ENCODE results near the gene ATF4. TPM values are rescaled to one million over a fixed set of nuclear protein-coding genes. Genes with fewer than 3 reads are reported as not detected.
"Not testable (repeated sequence)": the region's sequence is repeated elsewhere in the genome, so short reads cannot be mapped to it uniquely, and the experiment has no call there.

The ATF4 gene
- total RNA-seq, 1 experiment from 2014 or later = 230 TPM

GRCh38 chr22:39519681-39520225 is 609 bp upstream of the ATF4 start:
- TF ChIP-seq EZH2phosphoT487 (IDR thresholded peaks at IDR 0.05; ENCODE audit: borderline replicate concordance, low read length) (no peak), CTCF (conservative IDR thresholded peaks at IDR 0.05; ENCODE audit: low read depth, low read length) (peak; percentile 43; the same call in 1 of the 2 replicates), EZH2 (IDR thresholded peaks at IDR 0.05; ENCODE audit: low read length, unreplicated experiment) (no peak)
- intact Hi-C loops (cut with micrococcal nuclease) = no loop called here
- peak; percentile 95 for DNase-seq
- Histone ChIP-seq H3K27ac (ENCODE audit: low read length) (peak overlapping the region; percentile 80), H3K9me2 (replicated peaks; ENCODE audit: low read length) (no peaks in the 10 kb centered on the region), H3K9ac (ENCODE audit: low read length) (peak overlapping the region; percentile 100), H3K79me2 (ENCODE audit: low read length) (peaks cover 55% of the 10 kb centered on the region), H3K36me3 (ENCODE audit: low read depth, low read length) (peaks cover 31% of the 10 kb centered on the region), H3K9me3 (ENCODE audit: low read length) (no peaks in the 10 kb centered on the region), H3K4me1 (ENCODE audit: insufficient read depth, low read length) (peaks cover 19% of the 10 kb centered on the region), H4K20me1 (ENCODE audit: low read length) (peaks cover 37% of the 10 kb centered on the region), H3K27me3 (ENCODE audit: low read length) (no peaks in the 10 kb centered on the region), H3K4me3 (ENCODE audit: low read length) (peak overlapping the region; percentile 99), H2AFZ (ENCODE audit: low read length) (peak overlapping the region; percentile 79), H3K4me2 (ENCODE audit: low read length) (peak overlapping the region; percentile 93), H3F3A (ENCODE audit: low read length, unreplicated experiment) (peaks cover 18% of the 10 kb centered on the region)
- no TSS peak for BruUV-seq (replicated peaks)
- ChIA-PET POLR2A (ENCODE audit: unreplicated experiment) (interaction anchor here (0.5 to 1.0 kb wide), 4 partner anchors 9 to 524 kb away, joined by 3 to 8 read pairs (median 4); partner anchors contain the start of gene PDGFB), CTCF (interaction anchor here (0.6 to 1.0 kb wide), 3 partner anchors 9 to 26 kb away, joined by 3 to 14 read pairs (median 4); partner anchors contain the start of gene MIEF1)
- peak; percentile 75 for ATAC-seq

- DNase-seq = not testable (repeated sequence)
Observed at GRCh38 chr22:39521106-39521885, 934 bp downstream of the ATF4 start.

GRCh38 chr22:39522091-39522490 is 1.7 kb downstream of the ATF4 start:
- ATAC-seq; H3K9me3 ChIP-seq (ENCODE audit: low read length); H3K27ac ChIP-seq (ENCODE audit: low read length); CTCF ChIA-PET; BruUV-seq (replicated peaks); DNase-seq; H3K9me2 ChIP-seq (replicated peaks; ENCODE audit: low read length); H2AFZ ChIP-seq (ENCODE audit: low read length); H3K27me3 ChIP-seq (ENCODE audit: low read length); POLR2A ChIA-PET (ENCODE audit: unreplicated experiment); intact Hi-C loops (cut with micrococcal nuclease): not testable (repeated sequence)
- H3K79me2 ChIP-seq (ENCODE audit: low read length) = peaks cover 44% of the 10 kb centered on the region
- peaks cover 19% of the 10 kb centered on the region for H3K4me1 ChIP-seq (ENCODE audit: insufficient read depth, low read length)
- H3K9ac ChIP-seq (ENCODE audit: low read length) = peak overlapping the region; percentile 100
- H3K4me2 ChIP-seq (ENCODE audit: low read length) = peak overlapping the region; percentile 93
- peaks cover 18% of the 10 kb centered on the region for H3F3A ChIP-seq (ENCODE audit: low read length, unreplicated experiment)
- H4K20me1 ChIP-seq (ENCODE audit: low read length) = peaks cover 40% of the 10 kb centered on the region
- H3K4me3 ChIP-seq (ENCODE audit: low read length) = peak overlapping the region; percentile 99
- peaks cover 19% of the 10 kb centered on the region for H3K36me3 ChIP-seq (ENCODE audit: low read depth, low read length)

More at GRCh38 chr22:39521106-39521885, 934 bp downstream of the ATF4 start:
- peak overlapping the region; percentile 100 for H3K9ac ChIP-seq (ENCODE audit: low read length)
- CTCF ChIA-PET; H3K27me3 ChIP-seq (ENCODE audit: low read length); H3K9me2 ChIP-seq (replicated peaks; ENCODE audit: low read length); ATAC-seq; H2AFZ ChIP-seq (ENCODE audit: low read length); intact Hi-C loops (cut with micrococcal nuclease); POLR2A ChIA-PET (ENCODE audit: unreplicated experiment); H3K9me3 ChIP-seq (ENCODE audit: low read length): not testable (repeated sequence)
- H3K36me3 ChIP-seq (ENCODE audit: low read depth, low read length) = peaks cover 19% of the 10 kb centered on the region
- peaks cover 44% of the 10 kb centered on the region for H3K79me2 ChIP-seq (ENCODE audit: low read length)
- H3K4me1 ChIP-seq (ENCODE audit: insufficient read depth, low read length) = peaks cover 19% of the 10 kb centered on the region
- peak overlapping the region; percentile 93 for H3K4me2 ChIP-seq (ENCODE audit: low read length)
- H4K20me1 ChIP-seq (ENCODE audit: low read length) = peaks cover 40% of the 10 kb centered on the region
- TSS peak; percentile 56 for BruUV-seq (replicated peaks)
- peak overlapping the region; percentile 99 for H3K4me3 ChIP-seq (ENCODE audit: low read length)
- H3F3A ChIP-seq (ENCODE audit: low read length, unreplicated experiment) = peaks cover 18% of the 10 kb centered on the region
- H3K27ac ChIP-seq (ENCODE audit: low read length) = peak overlapping the region; percentile 80
